ENCODE data around the gene NUSAP1.
"Not testable (repeated sequence)": the region's sequence is repeated elsewhere in the genome, so short reads cannot be mapped to it uniquely, and the experiment has no call there.

The NUSAP1 gene

DNA sequence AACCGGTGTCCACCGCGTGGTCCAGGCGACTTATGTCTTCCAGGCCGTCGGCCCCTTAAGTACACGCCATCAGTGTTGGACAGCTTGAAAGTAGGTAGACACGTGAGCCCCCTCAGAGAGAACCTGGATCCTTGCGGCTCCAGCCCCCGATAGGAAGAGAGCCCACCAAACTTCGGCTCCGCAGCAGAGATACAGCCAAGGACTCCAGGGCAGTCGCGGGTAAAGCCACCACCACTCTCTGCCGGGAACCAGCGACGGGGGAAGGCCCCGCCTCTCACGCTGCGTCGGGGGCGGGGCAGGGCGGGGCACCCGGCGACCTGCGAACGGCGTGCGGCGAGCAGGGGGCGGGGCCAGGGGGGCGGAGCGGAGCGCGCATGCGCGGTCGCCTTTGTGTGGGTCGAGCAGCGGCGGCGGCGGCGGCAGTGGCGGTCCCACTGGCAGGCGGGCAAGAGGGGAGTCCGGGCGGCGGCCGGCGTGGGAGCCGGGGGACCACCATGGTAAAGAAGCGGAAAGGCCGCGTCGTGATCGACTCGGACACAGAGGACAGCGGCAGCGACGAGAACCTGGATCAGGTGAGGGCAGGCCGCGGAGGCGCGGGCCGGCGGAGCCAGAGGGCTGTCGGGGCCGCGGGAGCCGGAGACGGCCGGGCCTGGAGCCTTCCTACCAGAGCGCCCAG is 84.2 kb downstream of the NUSAP1 start, which contains the start of gene RTF1:
Gene RTF1, plus strand, starts transcription at position 354 of the 676 bp plus-strand sequence. Its CDS starts 21 bp downstream, at position 375.
- DNase-seq, result peak; percentile 96

GRCh38 chr15:41417418-41418195 is 84.9 kb downstream of the NUSAP1 start:
- peak; percentile 69 for DNase-seq

- DNase-seq, result no peak
These were observed 91.4 kb downstream of the NUSAP1 start for GRCh38 chr15:41423979-41424659.

DNA sequence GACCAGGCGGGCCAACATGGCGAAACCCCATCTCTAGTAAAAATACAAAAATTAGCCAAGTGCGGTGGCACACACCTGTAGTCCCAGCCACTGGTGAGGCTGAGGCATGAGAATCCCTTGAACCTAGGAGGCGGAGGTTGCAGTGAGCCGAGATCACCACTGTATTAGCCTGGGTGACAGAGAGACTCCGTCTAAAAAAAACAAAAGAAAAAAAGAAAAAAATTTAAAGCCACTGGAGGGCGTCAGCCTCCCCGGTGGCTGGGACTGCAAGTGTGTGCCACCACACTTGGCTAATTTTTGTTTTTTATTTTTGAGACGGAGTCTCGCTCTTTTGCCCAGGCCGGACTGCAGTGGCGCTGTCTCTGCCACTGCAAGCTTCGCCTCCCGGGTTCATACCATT is 92.1 kb downstream of the NUSAP1 start:
- DNase-seq, result no peak

- DNase-seq, result not testable (repeated sequence)
These were observed 93.2 kb downstream of the NUSAP1 start for GRCh38 chr15:41425907-41426306.

DNA sequence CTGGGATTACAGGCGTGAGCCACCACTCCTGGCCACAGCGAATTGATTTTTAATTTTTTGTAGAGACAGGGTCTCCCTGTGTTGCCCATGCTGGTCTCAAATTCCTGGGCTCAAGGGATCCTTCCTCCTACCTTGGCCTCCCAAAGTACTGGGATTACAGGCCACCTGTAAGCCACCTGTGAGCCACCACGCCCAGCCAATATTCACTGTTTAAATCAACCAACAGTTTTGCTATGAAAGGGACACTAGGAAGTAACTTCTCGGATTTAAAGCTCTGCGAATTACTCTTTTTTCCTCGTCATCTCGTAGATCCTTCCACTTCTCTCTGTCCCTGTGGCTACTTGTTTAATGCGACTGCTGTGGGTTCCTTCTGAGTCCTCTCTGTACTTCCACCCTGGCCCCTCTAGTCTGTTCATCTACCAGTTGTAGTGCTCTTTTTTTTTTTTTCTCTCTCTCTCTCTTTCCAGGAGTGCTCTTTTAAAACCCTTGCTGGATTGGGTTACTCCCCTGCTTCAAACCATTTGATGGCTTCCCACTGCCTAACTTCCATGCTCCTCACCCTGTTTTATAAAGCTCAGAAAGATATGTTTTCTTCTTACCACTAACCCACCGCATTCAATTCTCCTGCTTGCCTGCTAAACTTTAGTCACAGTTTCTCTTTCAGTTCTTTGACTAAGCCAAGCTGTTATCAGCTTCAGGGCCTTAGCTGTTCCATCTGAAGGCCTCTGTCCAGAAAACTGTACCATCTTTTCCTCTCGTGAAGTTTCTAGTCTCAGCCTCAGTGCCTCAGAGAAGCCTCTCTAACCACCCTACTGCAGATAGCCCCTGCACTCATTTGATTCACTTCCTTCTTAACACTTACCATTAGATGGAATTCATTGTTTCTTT is 96.6 kb downstream of the NUSAP1 start:
- DNase-seq, result peak; percentile 90
